Coronary artery (tissue), 2 donors: Measurements from ENCODE around the gene MVB12A.

ENCODE experiments used
- DNase-seq: peaks from one replicate; pipeline ENCODE4 v3.0.0-alpha.2; 2017; ENCODE audit warnings: low spot score
- H3K27ac ChIP-seq, 2 donors: fragments of 200-600 bp; sonication (generic); one replicate each; pipeline ENCODE4 v1.5.1; 2016 to 2019
- H3K4me3 ChIP-seq: fragments of 200-600 bp; sonication (generic); 2 replicates; pipeline ENCODE4 v1.5.1; 2016; ENCODE audit warnings: mild to moderate bottlenecking, moderate library complexity
- TF ChIP-seq, protein P1 (sequence below): fragments of 200-600 bp; sonication (generic); IDR thresholded peaks from one replicate; pipeline ENCODE4 v1.5.1; 2019; ENCODE audit warnings: antibody characterized with exemption

MVB12A gene

DNA sequence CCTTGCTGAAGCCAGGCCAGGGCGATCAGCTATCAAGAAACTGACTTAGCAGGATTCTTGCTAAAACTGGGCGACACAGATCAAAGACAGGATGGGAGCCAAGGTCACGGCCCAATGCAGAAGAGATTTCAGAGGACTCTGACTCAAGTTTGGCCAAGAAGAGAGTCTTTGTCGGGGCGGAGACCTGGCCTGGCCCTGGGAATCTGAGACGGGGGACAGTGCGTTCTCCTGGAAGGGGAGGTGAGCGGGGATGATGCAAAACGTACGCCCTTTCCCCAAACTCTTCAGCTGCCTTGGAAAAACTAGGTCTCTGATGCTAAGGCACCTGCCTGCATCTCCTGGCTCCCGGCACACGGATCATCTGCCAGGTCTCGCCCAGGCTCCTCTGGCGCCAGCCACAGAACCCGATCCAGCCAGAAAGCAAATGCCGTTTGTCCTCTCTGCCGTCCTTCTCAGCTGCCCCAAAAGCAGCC, 9.8 kb downstream of the MVB12A start:
- H3K4me3 ChIP-seq, result no peak overlapping the region
- H3K27ac ChIP-seq, result no peak overlapping the region
- TF ChIP-seq, protein P1, sequence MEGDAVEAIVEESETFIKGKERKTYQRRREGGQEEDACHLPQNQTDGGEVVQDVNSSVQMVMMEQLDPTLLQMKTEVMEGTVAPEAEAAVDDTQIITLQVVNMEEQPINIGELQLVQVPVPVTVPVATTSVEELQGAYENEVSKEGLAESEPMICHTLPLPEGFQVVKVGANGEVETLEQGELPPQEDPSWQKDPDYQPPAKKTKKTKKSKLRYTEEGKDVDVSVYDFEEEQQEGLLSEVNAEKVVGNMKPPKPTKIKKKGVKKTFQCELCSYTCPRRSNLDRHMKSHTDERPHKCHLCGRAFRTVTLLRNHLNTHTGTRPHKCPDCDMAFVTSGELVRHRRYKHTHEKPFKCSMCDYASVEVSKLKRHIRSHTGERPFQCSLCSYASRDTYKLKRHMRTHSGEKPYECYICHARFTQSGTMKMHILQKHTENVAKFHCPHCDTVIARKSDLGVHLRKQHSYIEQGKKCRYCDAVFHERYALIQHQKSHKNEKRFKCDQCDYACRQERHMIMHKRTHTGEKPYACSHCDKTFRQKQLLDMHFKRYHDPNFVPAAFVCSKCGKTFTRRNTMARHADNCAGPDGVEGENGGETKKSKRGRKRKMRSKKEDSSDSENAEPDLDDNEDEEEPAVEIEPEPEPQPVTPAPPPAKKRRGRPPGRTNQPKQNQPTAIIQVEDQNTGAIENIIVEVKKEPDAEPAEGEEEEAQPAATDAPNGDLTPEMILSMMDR, result no peak
- DNase-seq, result no peak

DNA sequence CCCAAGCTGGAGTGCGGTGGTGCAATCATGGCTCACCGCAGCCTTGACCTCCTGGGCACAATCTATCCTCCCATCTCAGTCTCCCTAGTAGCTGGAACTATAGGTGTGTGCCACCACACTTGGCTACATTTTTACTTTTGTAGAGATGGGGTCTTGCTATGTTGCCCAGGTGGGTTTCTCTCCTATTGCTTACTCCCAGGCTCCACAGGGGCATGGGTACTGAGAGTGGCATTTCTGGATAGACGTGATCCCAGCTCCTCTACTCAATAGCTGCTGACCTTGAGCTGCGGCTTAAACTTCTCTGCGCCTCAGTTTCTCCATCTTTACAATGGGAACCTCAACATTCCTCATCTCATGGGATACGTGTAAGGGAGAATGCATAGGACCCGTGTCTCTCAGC, 11.6 kb downstream of the MVB12A start:
- TF ChIP-seq, protein P1, result no peak
- DNase-seq, result no peak
- Histone ChIP-seq H3K27ac (no peak overlapping the region), H3K4me3 (no peak overlapping the region)

DNA sequence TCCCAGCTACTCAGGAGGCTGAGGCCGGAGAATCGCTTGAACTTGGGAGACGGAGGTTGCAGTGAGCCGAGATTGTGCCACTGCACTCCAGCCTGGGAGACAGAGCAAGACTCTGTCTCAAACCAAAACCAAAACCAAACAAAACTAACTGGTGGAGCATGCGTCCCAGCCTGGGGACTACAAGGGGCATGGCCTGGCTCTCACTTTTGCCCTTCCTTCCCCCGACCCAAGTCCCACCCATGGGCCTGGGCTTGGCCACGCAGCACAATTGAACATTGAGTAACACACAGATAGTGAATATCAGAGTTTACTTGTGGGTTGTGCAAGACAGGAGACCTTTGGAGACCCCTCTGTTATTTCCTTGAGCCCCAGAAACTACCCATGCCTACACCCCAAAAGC, 15.4 kb downstream of the MVB12A start:
- TF ChIP-seq, protein P1, result no peak
- no peak overlapping the region for H3K27ac ChIP-seq
- no peak for DNase-seq
- no peak overlapping the region for H3K4me3 ChIP-seq

DNA sequence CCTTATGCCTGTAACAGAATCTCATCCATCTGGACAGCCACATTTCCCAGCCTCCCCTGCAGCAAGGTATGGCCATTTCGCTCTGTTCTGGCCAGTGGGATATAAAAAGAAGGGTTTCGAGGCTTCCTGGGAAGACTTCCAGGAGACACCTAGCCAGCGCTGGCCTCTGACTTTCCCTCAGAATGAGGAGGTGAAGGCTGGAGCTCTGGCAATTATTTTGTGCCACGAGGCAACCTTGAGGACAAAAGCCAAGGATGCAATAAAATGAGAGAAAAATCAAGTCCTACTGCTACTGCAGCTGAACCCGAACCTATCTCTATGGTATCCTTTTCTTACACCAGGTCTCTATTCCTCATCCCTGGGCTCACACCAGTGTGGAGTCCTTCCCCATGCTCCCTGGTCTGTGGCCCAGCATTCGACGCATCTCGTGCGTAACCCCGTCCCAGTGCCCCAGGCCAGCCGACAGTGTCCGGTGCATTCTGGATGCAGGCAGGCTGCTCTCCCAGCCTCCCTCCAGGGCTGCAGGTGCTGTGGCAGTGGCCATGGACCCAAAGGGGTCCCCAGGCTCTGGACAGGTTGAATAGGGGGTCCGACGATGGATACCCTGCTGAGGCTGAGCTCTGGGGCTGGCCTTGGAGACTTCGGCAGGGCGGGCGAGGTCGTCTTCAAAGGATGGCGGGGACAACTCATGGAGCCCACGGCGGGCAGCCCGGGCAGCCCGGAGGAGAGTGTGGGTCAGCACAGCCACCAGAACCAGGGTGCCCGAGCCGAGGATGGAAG, 16.4 kb downstream of the MVB12A start:
- no peak overlapping the region for H3K27ac ChIP-seq
- no peak for DNase-seq
- TF ChIP-seq, protein P1, result no peak
- no peak overlapping the region for H3K4me3 ChIP-seq

DNA sequence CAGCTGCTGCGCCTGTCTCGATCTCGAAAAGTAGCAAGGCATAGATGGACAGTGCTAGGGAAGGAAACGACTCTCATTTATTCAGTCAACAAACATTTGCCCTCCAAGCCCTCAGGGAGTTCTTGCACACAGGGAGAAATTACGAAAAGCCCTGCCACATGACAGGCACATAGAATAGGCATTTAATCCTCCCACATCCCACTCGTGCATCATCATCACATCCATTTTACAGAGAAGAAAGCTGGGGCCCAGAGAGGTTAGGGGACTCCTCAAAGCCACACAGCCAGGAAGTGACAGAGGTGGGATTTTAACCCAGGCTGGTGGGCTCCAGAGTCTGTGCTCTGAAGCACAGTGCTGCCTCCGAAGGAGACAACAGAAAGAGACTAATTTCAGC, 17.0 kb downstream of the MVB12A start:
- DNase-seq, result no peak
- TF ChIP-seq, protein P1, result no peak
- Histone ChIP-seq H3K4me3 (no peak overlapping the region), H3K27ac (no peak overlapping the region)

DNA sequence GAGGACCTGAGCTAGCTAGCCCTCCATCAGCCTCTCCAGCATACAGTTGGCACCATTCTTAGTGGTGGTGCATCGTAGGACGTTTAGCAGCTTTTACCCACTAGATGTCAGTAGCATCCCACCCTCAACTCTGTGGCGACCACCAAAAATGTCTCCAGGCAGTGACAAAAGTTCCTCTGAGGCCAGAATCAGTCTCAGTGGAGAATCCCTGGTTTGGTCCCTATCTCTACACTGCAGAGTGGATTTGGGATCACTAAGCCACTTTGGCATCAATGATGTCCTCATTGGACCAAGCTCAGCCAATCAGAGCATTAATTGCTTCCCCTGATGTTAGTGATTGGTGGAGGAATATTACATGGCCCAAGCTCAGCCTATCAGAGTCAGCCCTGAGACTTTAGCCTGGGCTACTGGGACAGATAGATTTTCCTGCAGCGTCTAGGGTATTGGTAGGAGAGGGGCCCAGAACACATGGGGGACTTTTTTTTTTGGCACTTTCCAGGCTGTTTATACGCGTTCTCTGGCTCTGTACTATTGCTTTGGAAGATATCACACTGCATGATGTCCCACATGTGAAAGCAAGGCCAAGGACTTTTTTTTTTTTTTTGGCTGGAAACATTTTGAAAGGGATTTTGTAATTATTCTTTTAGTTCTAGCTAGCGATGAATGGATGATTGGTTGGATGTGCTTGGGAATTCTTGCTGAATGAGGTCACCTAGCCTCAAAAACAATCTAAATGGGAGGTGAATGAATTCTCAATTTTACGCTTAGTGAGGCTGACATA, 21.6 kb downstream of the MVB12A start:
- TF ChIP-seq, protein P1, result no peak
- DNase-seq, result no peak
- Histone ChIP-seq H3K4me3 (no peak overlapping the region), H3K27ac (peak overlapping the region in 1 of 2 donors; percentile 45)
